ENCODE measurements around the gene RFX3. TPM values are rescaled to one million over a fixed set of nuclear protein-coding genes. Genes with fewer than 3 reads are reported as not detected.
A peak's percentile ranks its signal among the peaks of the same experiment; 100 is the strongest.

The RFX3 gene
- total RNA-seq, 1 donor: 3.1 TPM

GRCh38 chr9:3497857-3498256 is 27.9 kb downstream of the RFX3 start:
- DNase-seq (ENCODE audit: low read depth): no peak
- H3K4me3 ChIP-seq (ENCODE audit: low read depth, low read length): no peak overlapping the region
- TF ChIP-seq, protein P1, sequence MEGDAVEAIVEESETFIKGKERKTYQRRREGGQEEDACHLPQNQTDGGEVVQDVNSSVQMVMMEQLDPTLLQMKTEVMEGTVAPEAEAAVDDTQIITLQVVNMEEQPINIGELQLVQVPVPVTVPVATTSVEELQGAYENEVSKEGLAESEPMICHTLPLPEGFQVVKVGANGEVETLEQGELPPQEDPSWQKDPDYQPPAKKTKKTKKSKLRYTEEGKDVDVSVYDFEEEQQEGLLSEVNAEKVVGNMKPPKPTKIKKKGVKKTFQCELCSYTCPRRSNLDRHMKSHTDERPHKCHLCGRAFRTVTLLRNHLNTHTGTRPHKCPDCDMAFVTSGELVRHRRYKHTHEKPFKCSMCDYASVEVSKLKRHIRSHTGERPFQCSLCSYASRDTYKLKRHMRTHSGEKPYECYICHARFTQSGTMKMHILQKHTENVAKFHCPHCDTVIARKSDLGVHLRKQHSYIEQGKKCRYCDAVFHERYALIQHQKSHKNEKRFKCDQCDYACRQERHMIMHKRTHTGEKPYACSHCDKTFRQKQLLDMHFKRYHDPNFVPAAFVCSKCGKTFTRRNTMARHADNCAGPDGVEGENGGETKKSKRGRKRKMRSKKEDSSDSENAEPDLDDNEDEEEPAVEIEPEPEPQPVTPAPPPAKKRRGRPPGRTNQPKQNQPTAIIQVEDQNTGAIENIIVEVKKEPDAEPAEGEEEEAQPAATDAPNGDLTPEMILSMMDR (IDR thresholded peaks at IDR 0.05; ENCODE audit: insufficient read depth, low read length): no peak

GRCh38 chr9:3497401-3497800 is 28.4 kb downstream of the RFX3 start:
- TF ChIP-seq, protein P1 (IDR thresholded peaks at IDR 0.05; ENCODE audit: insufficient read depth, low read length): no peak
- H3K4me3 ChIP-seq (ENCODE audit: low read depth, low read length): no peak overlapping the region
- peak; percentile 54 for DNase-seq (ENCODE audit: low read depth)

- TF ChIP-seq, protein P1 (IDR thresholded peaks at IDR 0.05; ENCODE audit: insufficient read depth, low read length): no peak
- no peak overlapping the region for H3K4me3 ChIP-seq (ENCODE audit: low read depth, low read length)
- DNase-seq (ENCODE audit: low read depth): no peak
These were observed 29.9 kb downstream of the RFX3 start for GRCh38 chr9:3495855-3496254.

DNA sequence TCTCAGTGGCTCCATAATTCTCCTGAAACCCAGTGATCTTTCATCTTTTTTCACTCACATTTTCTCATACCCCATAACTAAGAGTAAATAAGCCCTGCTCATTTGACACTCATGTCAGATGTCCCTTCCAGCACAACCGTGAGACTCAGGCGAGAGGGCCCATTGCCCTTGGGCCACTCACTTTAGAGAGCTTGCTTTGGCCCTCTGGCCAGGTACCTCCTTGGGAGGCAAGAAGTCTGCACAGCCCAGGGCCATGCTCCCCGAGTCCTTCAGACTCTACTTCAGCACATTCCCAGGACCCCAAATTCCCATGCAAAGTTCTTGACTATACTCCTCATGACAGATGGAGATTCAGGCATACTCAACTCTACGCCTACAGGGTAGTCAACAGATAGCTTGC is 33.6 kb downstream of the RFX3 start:
- H3K4me3 ChIP-seq (ENCODE audit: low read depth, low read length): no peak overlapping the region
- TF ChIP-seq, protein P1 (IDR thresholded peaks at IDR 0.05; ENCODE audit: insufficient read depth, low read length): no peak
- DNase-seq (ENCODE audit: low read depth): no peak

- TF ChIP-seq, protein P1 (IDR thresholded peaks at IDR 0.05; ENCODE audit: insufficient read depth, low read length): no peak
- DNase-seq (ENCODE audit: low read depth): no peak
- no peak overlapping the region for H3K4me3 ChIP-seq (ENCODE audit: low read depth, low read length)
These were observed 34.4 kb downstream of the RFX3 start for GRCh38 chr9:3491450-3491849.

GRCh38 chr9:3490957-3491356 is 34.8 kb downstream of the RFX3 start:
- TF ChIP-seq, protein P1 (IDR thresholded peaks at IDR 0.05; ENCODE audit: insufficient read depth, low read length): no peak
- H3K4me3 ChIP-seq (ENCODE audit: low read depth, low read length): no peak overlapping the region
- DNase-seq (ENCODE audit: low read depth): no peak

GRCh38 chr9:3482578-3482977 is 43.2 kb downstream of the RFX3 start:
- TF ChIP-seq, protein P1 (IDR thresholded peaks at IDR 0.05; ENCODE audit: insufficient read depth, low read length): no peak
- no peak overlapping the region for H3K4me3 ChIP-seq (ENCODE audit: low read depth, low read length)
- no peak for DNase-seq (ENCODE audit: low read depth)
